Prostate gland (tissue), 2 donors: ENCODE data around the gene SLC9B1. TPM values are rescaled to one million over a fixed set of nuclear protein-coding genes. Genes with fewer than 3 reads are reported as not detected.
A peak's percentile ranks its signal among the peaks of the same experiment; 100 is the strongest.

Source experiments
- DNase-seq: peaks from one replicate; pipeline ENCODE4 v3.0.0-alpha.2; 2019; ENCODE audit warnings: low spot score
- H3K27ac ChIP-seq, 2 donors: fragments of 200-600 bp; sonication (generic); 2 replicates each; pipeline ENCODE4 v1.5.1; 2017 to 2019
- H3K27me3 ChIP-seq: fragments of 200-600 bp; sonication (generic); replicated peaks from 2 replicates; pipeline ENCODE4 v1.5.1; 2019; ENCODE audit not compliant: insufficient read depth
- H3K36me3 ChIP-seq, 2 donors: fragments of 200-600 bp; sonication (generic); 1 replicate in 1 of 2; 2 replicates in 1 of 2; pipeline versions ENCODE4 v1.5.1 to v1.8.1; 2017 to 2019
- H3K4me1 ChIP-seq: fragments of 200-600 bp; sonication (generic); replicated peaks from 2 replicates; pipeline ENCODE4 v1.5.1; 2019
- H3K4me3 ChIP-seq, 2 donors: fragments of 200-600 bp; sonication (generic); 2 replicates each; pipeline ENCODE4 v1.5.1; 2017 to 2019
- H3K9me3 ChIP-seq: fragments of 200-600 bp; sonication (generic); 2 replicates; pipeline ENCODE4 v1.5.1; 2017
- POLR2A ChIP-seq: fragments of 450-650 bp; IDR thresholded peaks from one replicate; pipeline ENCODE4 v1.6.1; 2016; ENCODE audit warnings: antibody characterized with exemption, mild to moderate bottlenecking
- POLR2AphosphoS5 ChIP-seq: sonication (generic); formaldehyde crosslinking; IDR thresholded peaks from one replicate; pipeline ENCODE4 v1.6.1; 2017; ENCODE audit warnings: antibody characterized with exemption
- WGBS: methylation state at CpG from one replicate; pipeline ENCODE4 v1.1.5; 2018; 5-methylcytosine and 5-hydroxymethylcytosine counted together
- intact Hi-C: fragments of 100-400 bp; cut with DNase I; formaldehyde crosslinking; loops from one replicate; pipeline ENCODE4 v1.14.2; 2022
- total RNA-seq, 2 donors: library from RNA; depleted of rRNA; stranded (reverse); fragments of >200 nt; gene quantifications; one replicate each; pipeline ENCODE4 v1.1.0, GENCODE V29; 2016
- TF ChIP-seq, protein P1 (sequence below), 4 experiments: fragments of 200-600 bp in 2 of 4; fragments of 450-650 bp in 2 of 4; sonication (generic) in 2 of 4; IDR thresholded peaks; 1 replicate in 3 of 4; 2 replicates in 1 of 4; pipeline ENCODE4 v1.5.1; 2016 to 2019; ENCODE audit warnings: antibody characterized with exemption in 4 of 4, mild to moderate bottlenecking in 2 of 4, moderate library complexity in 2 of 4

The SLC9B1 gene, protein sequence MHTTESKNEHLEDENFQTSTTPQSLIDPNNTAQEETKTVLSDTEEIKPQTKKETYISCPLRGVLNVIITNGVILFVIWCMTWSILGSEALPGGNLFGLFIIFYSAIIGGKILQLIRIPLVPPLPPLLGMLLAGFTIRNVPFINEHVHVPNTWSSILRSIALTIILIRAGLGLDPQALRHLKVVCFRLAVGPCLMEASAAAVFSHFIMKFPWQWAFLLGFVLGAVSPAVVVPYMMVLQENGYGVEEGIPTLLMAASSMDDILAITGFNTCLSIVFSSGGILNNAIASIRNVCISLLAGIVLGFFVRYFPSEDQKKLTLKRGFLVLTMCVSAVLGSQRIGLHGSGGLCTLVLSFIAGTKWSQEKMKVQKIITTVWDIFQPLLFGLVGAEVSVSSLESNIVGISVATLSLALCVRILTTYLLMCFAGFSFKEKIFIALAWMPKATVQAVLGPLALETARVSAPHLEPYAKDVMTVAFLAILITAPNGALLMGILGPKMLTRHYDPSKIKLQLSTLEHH
- total RNA-seq, result 1 to 10 TPM in 1 of 2 donors, not detected in 1; 9.3 TPM

DNA sequence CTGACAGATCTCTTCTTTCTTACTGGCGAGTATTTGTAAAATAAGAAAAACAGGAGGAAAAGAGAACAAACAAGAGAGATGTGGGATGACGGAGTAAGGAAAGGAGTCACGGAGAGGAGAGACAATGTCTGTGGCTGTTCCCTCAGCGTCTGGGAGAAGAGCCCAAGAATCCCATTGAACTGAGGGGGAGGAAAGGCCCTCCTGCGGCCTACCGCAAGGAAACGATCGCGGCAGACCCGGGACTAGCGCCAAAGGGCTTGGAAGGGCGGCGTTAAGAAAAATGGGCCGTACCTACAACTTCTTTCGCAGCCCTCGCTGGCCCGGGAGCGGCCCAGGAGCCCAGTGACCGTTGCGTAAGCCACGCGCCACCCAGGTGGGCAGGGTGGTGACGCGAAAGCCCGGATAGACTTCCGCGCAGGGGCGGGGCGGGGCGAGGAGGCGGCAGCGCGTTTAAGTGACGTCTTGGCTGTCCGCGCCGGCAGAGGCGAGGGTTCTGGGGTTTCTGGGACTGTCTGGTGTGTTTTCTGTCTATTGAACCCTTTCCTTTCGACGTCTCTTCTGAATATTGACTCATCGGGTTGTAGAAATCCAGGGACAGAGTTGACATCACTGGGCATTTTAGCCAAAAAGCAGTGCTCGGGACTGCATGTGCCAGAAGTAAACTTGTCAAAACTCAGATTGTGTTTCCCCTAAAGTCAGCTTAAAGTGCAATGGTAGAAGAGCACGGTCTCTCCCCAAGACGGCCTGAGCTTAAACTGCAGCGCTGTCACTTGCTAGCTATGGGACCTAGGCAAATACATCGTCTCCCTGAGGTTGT lies at the start of gene SLC9B1:
Gene SLC9B1, minus strand, starts transcription at position 398 of the 817 bp plus-strand sequence. CDS start 27,994 bp downstream, outside the sequence.
- WGBS, result under 1% methylated on average over 45 of the region's 46 CpGs
- H3K36me3 ChIP-seq, result no peaks in the 10 kb centered on the region
- peak; percentile 97 for DNase-seq
- H3K4me3 ChIP-seq, result peak within 1 kb of the TSS; percentile 29 to 40
- H3K4me1 ChIP-seq, result no peaks in the 10 kb centered on the region
- H3K9me3 ChIP-seq, result no peaks in the 10 kb centered on the region
- TF ChIP-seq POLR2AphosphoS5 (peak; percentile 98), POLR2A (peak; percentile 72)
- TF ChIP-seq, protein P1, sequence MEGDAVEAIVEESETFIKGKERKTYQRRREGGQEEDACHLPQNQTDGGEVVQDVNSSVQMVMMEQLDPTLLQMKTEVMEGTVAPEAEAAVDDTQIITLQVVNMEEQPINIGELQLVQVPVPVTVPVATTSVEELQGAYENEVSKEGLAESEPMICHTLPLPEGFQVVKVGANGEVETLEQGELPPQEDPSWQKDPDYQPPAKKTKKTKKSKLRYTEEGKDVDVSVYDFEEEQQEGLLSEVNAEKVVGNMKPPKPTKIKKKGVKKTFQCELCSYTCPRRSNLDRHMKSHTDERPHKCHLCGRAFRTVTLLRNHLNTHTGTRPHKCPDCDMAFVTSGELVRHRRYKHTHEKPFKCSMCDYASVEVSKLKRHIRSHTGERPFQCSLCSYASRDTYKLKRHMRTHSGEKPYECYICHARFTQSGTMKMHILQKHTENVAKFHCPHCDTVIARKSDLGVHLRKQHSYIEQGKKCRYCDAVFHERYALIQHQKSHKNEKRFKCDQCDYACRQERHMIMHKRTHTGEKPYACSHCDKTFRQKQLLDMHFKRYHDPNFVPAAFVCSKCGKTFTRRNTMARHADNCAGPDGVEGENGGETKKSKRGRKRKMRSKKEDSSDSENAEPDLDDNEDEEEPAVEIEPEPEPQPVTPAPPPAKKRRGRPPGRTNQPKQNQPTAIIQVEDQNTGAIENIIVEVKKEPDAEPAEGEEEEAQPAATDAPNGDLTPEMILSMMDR (IDR thresholded peaks at IDR 0.05), result peak in 2 of 4 experiments; percentile 8 to 26
- H3K27me3 ChIP-seq, result no peaks in the 10 kb centered on the region
- intact Hi-C loops, result loop anchor here (5.0 to 10.0 kb wide), 4 partner anchors 78 to 675 kb away; partner anchors contain the start of genes BDH2, NFKB1, SLC39A8 and UBE2D3
- peak within 1 kb of the TSS; percentile 87 to 88 for H3K27ac ChIP-seq

DNA sequence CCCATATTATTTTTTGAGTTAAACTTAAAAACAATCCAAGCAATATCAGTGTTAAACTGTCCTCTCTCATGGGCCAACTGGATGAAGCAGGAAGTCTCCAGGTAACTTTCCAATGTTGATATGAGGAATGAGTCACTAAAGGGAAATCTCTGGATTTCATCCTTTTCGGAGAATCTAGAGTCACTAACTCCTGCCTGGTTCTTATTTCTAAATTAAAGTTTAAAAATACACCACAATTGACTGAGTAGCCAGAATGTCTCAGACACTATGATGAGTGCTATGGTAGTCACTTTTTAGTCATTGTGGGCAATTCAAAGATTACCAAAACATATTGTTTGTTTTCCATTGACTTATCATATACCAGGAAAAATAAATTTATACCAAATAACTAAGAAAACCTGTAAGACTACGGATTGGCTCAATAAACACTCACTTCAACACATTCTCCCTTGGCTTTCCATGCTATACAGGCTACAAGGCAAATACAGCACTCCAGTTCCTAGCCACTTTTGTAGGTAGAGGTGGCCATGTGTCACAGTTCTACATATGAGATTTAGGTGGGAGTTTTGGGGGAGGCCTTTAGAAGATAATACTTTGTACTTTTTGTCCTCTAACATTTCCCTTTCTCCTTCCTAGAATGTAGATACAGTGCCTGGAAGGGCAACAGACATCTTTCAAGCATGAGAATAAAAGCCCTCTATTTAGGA lies 48.5 kb upstream of the SLC9B1 start:
- no peaks in the 10 kb centered on the region for H3K27me3 ChIP-seq
- H3K27ac ChIP-seq, result no peak overlapping the region
- 93% methylated on average over 2 of the region's 2 CpGs for WGBS
- intact Hi-C loops, result no loop called here
- H3K9me3 ChIP-seq, result no peaks in the 10 kb centered on the region
- DNase-seq, result no peak
- H3K4me3 ChIP-seq, result no peak overlapping the region
- H3K4me1 ChIP-seq, result no peaks in the 10 kb centered on the region
- H3K36me3 ChIP-seq, result no peaks in the 10 kb centered on the region
- no peak for TF ChIP-seq POLR2A
- TF ChIP-seq, protein P1 (IDR thresholded peaks at IDR 0.05), result no peak
- TF ChIP-seq POLR2AphosphoS5, result no peak

DNA sequence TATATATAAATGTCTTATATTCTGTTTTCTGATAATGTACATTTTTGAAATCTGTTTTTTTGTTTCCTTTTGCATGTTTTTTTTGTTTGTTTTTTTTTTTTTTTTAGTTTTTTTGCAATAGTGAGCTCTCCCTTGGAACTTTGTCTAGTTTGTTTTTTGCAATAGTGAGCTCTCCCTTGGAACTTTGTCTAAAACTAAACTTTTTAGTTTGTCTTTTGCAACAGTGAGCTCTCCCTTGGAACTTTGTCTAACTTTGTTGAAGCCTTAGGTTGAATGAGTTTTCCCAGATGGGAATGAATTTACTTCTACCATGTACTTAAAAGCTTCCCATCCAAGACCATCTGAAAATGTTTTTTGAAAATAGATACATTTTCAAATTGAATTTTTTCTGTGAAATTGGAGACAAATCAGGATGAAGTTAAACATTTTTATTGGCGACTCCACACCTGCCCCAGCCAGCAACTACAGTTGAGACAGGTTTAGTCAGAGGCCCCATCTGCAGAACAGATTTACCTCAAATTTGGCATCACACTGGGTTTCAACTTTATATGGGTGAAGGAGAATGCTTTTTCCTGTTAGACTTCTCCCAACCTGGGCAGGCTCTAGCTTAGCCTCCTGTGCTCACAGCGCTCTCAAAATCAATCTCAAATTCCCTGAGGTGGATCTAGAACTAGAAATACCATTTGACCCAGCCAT lies 41.1 kb upstream of the SLC9B1 start:
- Histone ChIP-seq H3K4me1 (no peaks in the 10 kb centered on the region), H3K9me3 (no peaks in the 10 kb centered on the region), H3K36me3 (no peaks in the 10 kb centered on the region), H3K27ac (no peak overlapping the region), H3K4me3 (no peak overlapping the region), H3K27me3 (no peaks in the 10 kb centered on the region)
- intact Hi-C loops, result no loop called here
- TF ChIP-seq, protein P1 (IDR thresholded peaks at IDR 0.05), result no peak
- no peak for TF ChIP-seq POLR2A
- no peak for TF ChIP-seq POLR2AphosphoS5
- WGBS, result 91% methylated on average over 2 of the region's 2 CpGs
- no peak for DNase-seq

DNA sequence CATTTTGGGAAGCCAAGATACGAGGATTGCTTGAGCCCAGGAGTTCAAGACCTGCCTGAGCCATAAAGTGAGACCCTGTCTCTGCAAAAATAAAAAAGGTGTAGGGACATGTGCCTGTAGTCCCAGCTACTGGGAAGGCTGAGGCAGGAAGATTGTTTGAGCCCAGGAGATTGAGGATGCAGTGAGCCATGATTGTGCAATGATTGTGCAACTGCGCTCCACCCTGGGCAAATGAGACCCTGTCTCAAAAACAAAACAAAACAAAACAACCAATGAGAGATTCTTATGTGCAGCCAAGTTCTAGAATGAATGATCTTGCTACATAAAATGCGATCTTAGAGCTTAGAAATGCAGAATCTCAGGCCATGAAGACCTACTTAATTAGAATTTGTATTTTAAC lies 34.5 kb upstream of the SLC9B1 start:
- intact Hi-C loops, result no loop called here
- TF ChIP-seq POLR2A, result no peak
- TF ChIP-seq, protein P1 (IDR thresholded peaks at IDR 0.05), result no peak
- no peak for TF ChIP-seq POLR2AphosphoS5
- H3K4me1 ChIP-seq, result no peaks in the 10 kb centered on the region
- no peak for DNase-seq
- WGBS, result 93% methylated on average over 3 of the region's 3 CpGs
- H3K4me3 ChIP-seq, result no peak overlapping the region
- no peak overlapping the region for H3K27ac ChIP-seq
- no peaks in the 10 kb centered on the region for H3K9me3 ChIP-seq
- no peaks in the 10 kb centered on the region for H3K27me3 ChIP-seq
- no peaks in the 10 kb centered on the region for H3K36me3 ChIP-seq
